ENCODE measurements around the gene CDC42BPA.
A peak's percentile ranks its signal among the peaks of the same experiment; 100 is the strongest.

CDC42BPA gene

DNA sequence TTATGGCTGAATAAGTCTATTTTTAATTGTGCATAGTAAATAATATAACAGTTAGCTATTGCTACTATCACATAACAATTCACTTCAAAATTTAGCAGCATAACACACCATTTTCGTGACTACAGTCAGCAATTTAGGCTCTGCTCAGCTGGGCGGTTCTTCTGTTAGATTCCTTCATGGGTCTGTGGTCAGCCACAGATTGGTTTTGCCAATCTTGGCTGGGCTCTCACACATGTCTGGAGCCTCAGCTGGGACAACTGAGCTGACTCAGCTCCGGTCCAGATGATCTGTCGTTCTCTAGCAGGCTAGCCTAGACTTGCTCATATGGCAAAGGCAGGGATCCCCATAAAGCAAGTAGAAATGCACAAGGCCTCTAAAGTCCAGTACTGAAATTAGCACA is 15.1 kb upstream of the CDC42BPA start:
- no peak for DNase-seq

DNA sequence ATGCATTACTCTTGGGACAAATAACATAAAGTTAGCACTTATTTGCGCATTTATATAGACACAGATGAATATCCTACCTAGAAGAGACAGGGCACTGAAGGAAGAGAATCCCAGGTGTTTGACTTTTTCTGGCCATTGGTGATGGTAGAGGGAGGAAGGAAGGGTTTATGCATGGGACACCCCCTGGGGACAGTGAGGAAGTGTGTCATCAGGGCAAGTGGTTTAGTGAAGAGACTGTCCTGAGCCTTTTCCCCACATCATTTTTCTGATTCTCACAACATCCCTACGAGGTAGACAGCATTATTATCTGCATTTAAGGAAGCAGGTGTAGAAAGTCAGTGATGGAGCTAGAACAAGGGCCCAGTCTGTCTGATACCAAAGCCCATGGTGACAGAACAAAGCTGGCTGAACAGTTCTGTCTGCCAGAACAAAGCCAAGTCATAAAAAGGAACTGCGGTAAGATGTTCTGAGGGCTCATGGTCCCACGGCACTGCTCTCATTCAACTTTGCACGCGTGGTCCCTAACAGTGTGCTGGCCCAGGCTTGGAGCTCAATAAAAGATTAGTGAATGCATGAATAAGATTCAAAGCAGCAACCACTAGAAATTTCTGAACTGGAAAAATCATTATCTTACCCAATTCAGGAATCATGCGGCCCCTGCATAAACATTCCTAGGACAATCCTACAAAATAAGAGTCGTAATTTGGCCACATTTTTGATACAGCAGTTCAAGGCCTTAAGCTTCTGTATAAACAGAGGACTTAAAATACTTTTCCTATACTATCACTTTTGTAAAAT is 12.2 kb upstream of the CDC42BPA start:
- no peak for DNase-seq

DNA sequence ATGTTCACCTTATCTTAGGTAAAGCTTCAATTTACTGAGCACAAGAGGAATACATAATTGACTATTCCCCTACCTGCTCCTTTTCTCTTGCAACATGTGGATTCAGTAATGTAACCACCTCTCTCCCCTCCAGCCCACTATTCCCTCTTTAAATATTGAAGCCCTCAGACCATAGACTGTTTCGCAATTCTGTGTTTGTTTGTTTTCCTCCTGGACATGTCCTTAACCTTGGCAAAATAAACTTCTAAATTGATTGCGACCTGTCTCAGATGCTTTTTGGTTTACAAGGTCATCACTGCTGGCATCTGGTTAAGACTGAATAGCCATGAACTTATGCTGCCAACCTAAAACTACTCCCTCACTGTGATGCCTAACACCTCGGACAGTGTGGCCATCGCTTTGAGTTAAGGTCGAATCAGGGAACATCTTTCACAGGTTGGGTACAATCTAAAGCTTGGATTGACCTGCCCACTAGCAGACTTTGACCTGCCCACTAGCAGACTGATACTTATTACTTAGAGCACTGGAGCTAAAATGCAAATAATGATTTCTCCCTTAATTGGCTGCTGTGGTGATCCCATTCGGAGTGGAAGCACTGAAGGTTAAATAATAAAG is 10.2 kb upstream of the CDC42BPA start:
- DNase-seq: no peak

DNA sequence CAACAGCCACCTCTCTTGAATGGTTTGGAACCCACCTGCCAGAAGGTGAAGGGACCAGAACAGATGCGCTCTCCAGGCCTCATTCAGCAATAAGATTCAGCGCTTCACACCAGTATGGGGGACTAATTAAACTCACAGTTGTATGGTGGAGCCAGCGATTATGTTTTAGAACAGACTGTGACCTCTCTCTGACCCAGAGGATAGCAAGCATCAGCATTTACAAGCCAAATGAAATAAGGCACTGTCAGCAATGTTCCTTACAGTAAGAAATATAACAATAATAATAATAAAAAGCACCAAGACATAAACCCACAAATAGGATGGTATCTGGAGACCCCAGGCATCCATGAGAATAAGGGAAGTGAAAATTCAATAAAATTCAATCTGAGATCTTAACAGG is 6.9 kb upstream of the CDC42BPA start:
- DNase-seq: no peak

DNA sequence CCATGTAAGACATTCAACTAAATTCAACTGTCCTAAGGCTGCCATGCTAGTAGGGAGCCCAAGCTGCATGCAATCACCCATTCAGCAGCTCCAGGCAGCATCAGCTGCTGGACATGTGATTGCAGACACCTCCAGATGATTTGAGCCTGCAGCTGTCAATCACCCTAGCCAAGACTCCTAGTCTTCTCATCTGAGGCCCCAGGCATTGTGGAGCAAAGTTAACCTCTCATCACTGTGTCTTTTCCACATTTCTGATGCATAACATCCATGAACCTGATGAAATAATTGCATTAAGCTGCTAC is 5.6 kb upstream of the CDC42BPA start:
- DNase-seq: no peak

DNA sequence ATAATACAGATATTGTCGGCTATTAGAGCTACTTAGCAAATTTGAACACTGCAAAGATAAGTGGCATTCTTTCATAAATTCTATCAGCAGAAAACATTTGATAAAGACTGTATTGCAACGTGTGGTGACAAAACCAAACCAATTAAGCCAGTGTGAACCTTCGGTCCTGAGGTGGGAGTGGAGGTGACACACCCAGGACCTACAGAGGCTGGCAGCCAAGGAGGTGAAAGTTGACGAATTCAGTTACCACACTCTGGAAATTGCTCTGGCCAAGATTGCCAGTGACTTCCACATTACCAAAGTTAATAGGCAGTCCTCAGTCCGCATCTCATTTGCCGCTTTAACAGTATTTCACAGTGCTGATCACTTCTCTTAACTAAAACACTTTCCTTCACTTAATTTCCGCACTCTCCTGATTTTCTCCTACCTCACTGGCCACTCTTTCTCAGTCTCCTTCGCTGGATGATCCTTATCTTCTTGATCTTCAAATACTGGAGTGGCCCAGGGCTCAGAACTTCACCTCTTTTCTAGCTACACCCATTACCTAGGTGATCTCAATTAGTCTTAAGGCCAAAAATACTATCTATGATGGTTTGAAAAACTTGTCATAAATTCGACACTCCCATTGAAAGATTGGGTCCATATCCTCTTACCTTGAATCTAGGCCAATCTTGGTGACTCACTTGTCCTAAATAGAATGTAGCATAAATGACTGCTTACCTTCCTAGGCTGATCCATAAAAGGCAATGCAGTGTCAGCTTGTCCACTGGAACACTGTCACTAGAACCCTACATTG is 5.1 kb upstream of the CDC42BPA start:
- DNase-seq: no peak

DNA sequence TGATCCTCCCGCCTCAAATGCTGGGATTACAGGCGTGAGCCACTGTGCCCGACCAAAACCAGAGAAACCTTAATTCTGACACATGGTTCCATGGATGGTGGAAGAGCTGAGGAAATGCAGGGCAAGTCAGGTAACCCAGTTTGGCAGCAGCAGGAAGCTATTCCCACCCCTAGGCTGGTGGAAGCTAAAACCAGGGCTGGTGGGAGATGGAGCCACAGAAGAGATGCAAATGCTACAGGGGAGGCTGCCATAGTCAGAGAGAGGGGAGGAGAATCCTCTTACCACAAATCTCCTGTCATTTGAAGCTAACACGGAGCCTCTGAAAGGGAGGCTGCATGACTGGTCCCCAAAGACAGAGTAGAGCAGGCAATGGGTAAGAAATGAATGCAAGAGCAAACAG is 4.1 kb upstream of the CDC42BPA start:
- DNase-seq: no peak

DNA sequence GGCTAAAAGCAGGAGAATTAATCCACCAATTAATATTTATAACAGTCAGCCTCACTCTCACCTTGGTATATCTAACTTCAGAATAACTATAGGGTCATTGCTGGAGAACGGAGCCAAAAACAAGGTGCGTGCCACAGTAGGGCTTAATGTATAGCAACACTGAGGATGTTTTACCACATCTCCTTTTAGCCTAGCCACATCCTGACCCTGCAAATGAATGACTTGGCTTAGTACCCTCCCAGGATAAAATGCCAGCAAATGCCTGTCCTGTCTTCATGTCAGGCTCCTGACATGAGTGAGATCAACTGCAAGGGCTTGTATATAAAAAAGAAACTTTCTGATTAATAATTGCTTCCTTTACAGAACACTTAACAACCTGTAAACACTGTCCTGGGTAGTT is 2.7 kb upstream of the CDC42BPA start:
- DNase-seq: no peak

DNA sequence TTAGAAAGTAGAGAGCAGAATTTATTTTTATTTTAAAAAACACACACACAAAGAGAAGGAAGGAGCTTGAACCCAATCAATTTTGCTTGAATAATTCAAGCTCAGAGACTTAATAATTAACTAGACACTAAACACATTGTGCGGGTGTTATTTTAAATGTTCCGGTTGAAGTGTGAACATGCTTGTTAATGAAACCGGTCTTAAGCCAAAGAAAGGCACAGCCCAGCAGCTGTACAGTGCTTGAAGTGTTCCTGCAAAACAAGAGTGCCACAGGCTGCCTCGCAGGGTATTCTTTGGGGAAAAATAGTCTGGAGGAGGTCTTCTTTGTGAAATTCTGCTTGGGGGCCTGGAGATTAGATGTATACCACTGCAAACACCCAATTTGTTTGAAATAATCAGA is 2.2 kb upstream of the CDC42BPA start:
- DNase-seq: no peak

DNA sequence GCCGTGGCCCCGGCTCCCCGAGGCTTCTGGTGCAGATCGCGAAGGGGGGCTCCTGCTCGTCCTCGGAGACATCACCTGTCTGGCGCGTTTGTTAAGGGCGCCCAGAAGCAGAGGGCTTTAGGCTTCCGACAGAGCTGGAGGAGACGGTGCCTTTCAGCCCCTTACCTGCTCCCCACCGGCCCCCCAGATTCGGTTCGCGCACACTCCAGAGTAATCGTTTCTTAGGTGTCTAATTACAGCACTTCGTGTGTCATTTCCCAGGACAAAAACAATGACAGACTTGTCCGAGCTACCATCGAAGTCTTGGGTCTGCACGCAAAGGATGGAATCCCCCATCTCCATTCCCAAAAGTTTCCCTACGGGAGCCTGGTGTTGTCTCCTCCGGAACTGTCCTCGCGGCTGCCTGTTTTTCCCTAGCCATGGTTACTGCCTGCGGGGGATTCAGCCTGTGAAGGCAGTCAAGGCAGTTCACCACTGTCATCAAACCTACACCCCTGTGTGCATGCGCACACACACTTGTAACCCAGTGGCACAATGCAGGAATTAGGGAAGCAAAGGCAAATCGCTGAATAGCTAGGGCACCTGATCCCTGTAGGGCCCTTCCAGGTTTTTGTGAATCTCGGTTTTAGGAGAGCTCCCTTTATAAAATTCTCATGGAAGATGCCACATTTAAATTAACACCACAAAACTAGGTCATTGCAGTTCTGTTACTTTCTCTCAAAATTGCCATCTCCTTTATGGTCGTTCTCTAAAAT is 738 bp upstream of the CDC42BPA start:
- DNase-seq: peak in 1 of 2 donors; percentile 3

DNA sequence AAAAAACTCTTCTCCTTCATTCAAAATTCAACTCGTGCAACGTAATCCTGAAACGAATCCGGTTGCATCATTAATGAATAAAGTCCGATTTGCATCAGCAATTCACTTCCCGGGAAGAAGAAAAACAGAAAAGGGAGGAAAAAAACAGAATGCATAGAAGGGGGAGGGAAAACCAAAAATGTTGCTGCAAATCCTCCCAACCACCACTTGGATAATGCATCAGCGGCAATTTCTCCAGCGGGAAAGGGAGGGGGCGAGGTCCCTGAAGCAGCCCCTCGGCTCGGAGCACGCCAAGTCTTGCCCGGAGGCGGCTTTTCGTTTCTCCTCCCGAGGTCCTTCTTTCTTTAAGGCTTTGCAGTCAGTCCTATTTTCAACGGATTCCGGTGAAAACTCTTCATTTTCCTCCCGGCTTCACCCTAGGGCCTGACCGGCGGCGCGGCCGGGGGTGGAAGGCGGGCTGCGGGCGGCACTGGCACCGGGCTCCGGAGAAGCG is 723 bp downstream of the CDC42BPA start:
- DNase-seq: no peak

DNA sequence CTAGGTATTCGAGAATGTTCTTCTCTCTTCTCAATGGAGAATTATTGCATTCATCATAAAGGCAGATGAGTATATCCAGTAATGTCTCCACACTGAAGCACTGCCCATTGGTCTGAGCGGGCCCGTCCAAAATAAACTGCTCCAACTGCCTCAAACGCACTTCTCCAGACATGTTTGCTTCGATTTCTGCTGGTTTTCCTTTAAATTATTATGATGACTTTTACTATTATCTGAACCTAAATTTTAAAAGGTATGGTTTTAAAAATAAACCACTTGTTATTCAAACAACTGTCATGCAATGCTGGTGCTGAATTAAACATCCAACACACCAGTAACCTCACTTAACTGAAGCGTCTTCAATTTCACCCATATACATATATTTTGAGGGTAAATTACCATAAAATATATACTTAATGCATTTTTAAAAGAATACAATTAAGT is 1.3 kb downstream of the CDC42BPA start:
- no peak for DNase-seq

DNA sequence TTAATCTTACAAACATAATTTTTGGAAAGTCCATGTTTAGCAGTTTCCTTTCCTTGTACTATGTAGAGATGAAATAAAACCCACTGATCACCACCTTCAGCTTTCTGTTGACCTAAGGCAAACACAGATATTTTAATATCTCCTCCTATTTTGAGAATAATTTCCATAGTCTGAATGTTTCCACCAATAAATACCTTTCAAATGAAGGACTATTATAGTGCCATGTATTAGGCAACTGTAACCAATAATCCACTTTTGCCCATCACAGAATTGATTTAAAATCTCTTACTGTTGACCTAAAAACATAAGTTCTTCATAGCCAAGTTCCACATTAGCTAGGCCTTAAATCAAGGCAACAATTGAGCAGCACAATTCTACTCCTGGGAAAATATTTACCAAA is 1.8 kb downstream of the CDC42BPA start:
- no peak for DNase-seq

DNA sequence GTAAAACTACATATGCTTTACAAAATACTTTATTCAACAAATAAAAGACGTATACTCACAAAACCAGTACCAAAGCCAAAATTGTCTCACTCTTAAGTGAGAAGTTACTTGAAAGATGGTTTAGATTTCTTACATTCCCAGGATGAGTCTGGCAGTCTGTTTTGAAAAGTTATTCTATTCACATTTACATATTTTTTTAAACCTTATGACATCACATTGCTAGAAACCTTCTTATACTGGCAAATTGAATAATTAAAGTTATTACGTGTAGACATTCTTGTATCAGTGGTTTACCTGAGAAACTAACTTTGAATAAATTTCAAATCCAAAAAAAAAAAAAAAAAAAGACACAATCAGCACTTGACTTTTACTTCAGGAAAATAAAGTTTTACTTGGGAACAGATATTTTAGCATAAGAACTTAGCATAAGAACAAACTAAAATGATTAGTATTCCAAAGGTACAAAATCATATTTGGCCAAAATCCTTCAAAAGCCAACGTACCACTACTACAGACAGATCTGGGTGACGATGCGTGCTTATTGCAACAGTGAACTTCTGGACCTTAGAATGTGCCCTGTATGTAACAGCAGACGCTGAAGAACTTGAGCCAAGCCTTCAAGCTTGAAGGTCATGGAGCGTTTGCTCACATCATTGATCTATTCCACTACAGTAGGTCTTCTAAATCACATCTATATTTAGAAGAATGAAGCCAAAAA is 2.5 kb downstream of the CDC42BPA start:
- DNase-seq: no peak

DNA sequence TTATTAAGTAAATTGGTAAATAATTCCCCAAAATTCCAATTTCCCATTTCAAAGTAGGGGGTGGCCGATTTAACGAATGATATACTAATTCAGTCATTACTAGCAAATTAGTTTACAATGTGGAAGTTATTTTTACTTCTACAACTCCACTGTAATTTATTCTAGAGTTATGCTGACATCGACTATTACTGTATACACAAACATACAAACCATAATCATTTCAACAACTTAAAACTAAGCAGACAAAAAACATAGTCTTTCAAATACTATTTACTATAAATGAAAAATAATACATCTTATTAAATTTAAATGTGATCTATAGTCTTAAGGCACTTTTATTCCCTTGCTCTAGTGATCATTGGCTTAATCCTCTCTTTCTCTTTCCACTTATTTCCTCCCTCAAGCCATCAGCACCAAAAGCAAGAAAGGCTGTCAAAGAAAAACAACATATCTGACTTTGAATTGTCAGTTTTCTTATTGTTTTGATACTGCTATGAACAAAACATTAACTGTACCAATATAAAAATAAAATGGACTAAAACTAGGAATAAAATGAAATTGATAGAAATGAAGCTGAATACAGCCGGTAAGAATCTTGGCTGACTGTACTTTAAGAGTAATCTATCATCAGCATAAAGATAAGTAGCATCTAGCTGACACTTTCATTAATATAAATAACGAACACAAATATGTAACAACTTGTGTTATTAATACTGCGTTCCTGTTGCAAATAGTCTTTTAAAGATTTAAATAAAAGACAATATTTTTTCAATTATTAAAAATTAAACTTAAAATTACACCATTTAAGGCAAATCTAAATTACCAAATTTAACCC is 4.1 kb downstream of the CDC42BPA start:
- DNase-seq: no peak

DNA sequence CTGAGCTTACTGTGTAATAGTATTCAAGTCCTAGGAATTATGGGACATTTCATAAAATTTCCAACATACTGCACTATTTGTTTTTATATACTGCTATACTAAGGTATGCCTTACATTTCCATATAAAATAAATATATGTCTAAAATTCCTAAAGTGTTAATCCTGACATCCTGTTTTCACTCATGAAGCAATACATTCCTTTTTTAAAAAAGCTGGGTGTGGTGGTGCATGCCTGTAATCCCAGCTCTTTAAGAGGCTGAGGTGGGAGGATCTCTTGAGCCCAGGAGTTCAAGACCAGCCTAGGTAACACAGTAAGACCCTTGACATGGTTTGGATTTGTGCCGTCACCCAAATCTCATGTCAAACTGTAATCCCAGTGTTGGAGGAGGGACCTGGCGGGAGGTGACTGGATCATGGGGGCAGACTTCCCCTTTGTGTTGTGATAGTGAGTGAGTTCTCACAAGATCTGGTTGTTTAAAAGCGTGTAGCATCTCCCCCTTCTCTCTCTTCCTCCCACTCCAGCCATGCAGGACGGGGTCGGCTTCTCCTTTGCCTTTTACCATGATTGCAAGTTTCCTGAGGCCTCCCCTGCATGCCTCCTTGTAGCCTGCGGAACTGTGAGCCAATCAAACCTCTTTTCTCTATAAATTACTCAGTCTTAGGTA is 5.8 kb downstream of the CDC42BPA start:
- DNase-seq: no peak

DNA sequence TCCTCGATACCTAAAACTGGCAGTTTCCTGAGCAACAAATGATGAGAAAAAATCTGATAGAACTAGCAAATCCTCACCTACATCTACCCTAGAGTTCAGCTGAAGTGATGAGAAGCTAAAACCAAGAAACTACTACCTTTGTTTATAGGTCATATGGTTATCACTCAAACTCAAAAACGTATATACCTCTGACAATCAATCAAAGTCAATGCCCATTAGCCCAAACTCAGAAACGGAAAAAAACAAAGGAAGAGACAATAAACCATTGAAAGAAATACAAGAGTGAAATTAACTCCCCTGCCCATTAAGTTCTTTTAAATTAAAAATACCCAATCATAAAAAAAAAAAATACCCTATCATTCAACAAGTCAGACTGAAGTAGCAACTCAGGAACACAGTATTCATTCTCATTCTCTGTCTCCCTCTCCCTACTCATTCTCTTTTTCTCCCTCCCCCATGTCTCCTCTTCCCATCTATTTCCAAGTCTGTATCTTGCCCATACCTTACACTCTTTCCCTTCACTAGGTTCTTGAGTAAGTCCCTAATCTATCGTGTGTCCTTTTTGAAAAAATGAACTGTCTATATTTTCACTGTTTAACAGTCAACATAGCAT is 6.8 kb downstream of the CDC42BPA start:
- DNase-seq: no peak

DNA sequence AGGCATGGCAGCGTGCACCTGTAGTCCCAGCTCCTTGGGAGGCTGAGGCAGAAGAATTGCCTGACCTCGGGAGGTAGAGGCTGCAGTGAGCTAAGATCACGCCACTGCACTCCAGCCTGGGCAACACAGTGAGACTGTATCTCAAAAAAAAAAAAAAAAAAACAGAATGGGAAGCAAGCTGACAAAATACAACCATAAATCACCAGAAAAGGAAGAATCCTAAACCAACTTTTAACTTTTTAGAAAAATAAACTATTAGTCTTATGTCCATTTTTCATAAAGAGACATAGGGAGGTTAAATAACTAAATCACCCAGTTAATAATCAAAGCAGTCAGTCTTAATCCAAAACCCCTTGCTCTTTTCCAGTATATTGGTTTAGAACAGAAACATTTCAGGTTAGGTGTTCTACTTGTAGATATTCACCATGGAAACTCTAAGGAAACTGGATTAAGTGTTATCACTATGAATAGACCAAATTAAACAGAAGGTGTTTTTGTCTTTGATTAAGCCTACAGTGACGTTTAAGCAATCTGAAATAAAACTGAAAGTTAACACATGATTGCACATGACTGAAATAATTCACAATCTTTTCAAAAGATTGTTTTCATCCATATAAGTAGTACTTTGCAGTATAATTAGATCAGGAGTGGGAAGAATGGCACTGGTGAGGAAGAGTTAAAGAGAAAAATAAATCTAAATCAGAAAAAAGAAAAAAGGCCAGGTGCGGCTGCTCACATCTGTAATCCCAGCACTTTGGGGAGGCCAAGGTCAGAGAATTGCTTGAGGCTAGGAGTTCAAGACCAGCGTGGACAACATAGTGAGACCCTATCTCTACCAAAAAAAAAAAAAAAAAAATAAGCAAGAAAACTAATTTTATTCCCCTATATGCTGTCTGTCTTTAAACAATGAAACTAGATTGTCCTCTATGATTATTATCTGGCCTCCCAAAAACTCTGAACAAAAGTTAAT is 9.6 kb downstream of the CDC42BPA start:
- DNase-seq: no peak

DNA sequence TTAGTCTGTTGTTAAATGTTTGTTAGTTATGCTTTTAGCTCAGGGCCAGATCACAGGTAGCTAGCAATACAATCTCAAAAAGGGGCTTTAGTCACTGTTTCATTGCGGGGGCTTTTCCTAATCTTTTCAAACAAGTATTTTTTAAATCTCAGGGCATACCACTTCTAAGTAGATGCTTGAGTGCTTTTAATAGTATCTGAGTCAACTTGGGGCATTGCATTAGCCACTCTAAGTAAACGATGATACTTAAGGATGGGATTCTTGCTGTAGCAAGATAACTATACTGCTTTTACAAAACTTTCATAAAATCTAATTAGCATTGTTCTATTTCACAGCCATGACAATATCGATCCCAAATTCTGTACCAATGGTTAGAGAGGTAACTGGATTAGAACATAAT is 11.6 kb downstream of the CDC42BPA start:
- no peak for DNase-seq

All from activated CD4-positive, alpha-beta T cell treated with anti-CD3 and anti-CD28 coated beads for 4 hours (primary cell).